NCI-H1417 (cell line): ENCODE measurements around the gene ERCC3.
A peak's percentile ranks its signal among the peaks of the same experiment; 100 is the strongest.
"Not testable (repeated sequence)": the region's sequence is repeated elsewhere in the genome, so short reads cannot be mapped to it uniquely, and the experiment has no call there.

Source experiments
- DNase-seq, 3 experiments: peaks; one replicate each; lab custom pipeline; 2025; lab: John Stamatoyannopoulos, UW

ERCC3 gene

GRCh38 chr2:127226520-127227263, 67.3 kb downstream of the ERCC3 start:
- peak in 1 of 3 experiments; percentile 36 for DNase-seq

- DNase-seq = no peak
Observed at GRCh38 chr2:127226132-127226519, 67.8 kb downstream of the ERCC3 start.

- DNase-seq = no peak
Observed at GRCh38 chr2:127225186-127225960, 68.6 kb downstream of the ERCC3 start.

GRCh38 chr2:127224135-127224534, 69.8 kb downstream of the ERCC3 start:
- DNase-seq = peak in 1 of 3 experiments; percentile 17

- DNase-seq = no peak
Observed at GRCh38 chr2:127220768-127221527, 73.0 kb downstream of the ERCC3 start.

- peak in 2 of 3 experiments; percentile 36 for DNase-seq
Observed at GRCh38 chr2:127220102-127220767, 73.7 kb downstream of the ERCC3 start, which contains the start of gene CYP27C1. Gene CYP27C1 (minus strand): TSS chr2:127220299. CDS start chr2:127220270, 29 bp downstream.

GRCh38 chr2:127219171-127220070, 74.5 kb downstream of the ERCC3 start:
- DNase-seq = peak in 2 of 3 experiments; percentile 30 to 36

- peak in 1 of 3 experiments; percentile 8 for DNase-seq
Observed at GRCh38 chr2:127218812-127219170, 75.2 kb downstream of the ERCC3 start.

- DNase-seq = no peak
Observed at GRCh38 chr2:127217470-127218325, 76.2 kb downstream of the ERCC3 start.

GRCh38 chr2:127216593-127216992, 77.4 kb downstream of the ERCC3 start:
- no peak for DNase-seq

GRCh38 chr2:127216095-127216494, 77.8 kb downstream of the ERCC3 start:
- DNase-seq = no peak

- DNase-seq = not testable (repeated sequence)
Observed at GRCh38 chr2:127214201-127214600, 79.7 kb downstream of the ERCC3 start.

- DNase-seq = peak; percentile 27 to 66 (median 32)
Observed at GRCh38 chr2:127208313-127208712, 85.6 kb downstream of the ERCC3 start.
